HFFc6 (cell line): Measurements from ENCODE around the gene MX1. TPM values are rescaled to one million over a fixed set of nuclear protein-coding genes. Genes with fewer than 3 reads are reported as not detected.

Experiments
- DNase-seq: peaks from one replicate; pipeline ENCODE4 v3.0.0-alpha.2; 2018
- H3K27ac Mint-ChIP-seq: 2 replicates; pipeline ENCODE4 v1.8.0; 2020; ENCODE audit warnings: mild to moderate bottlenecking, mixed read lengths
- H3K27me3 Mint-ChIP-seq: 2 replicates; pipeline ENCODE4 v1.8.0; 2021; ENCODE audit warnings: mild to moderate bottlenecking, moderate library complexity, mixed read lengths; ENCODE audit not compliant: insufficient read depth
- H3K36me3 Mint-ChIP-seq: 2 replicates; pipeline ENCODE4 v1.8.0; 2021; ENCODE audit warnings: low read depth, mixed read lengths
- H3K4me1 Mint-ChIP-seq: 2 replicates; pipeline ENCODE4 v1.8.0; 2020; ENCODE audit warnings: low read depth, mixed read lengths
- H3K4me3 Mint-ChIP-seq: 2 replicates; pipeline ENCODE4 v1.8.0; 2020; ENCODE audit warnings: mild to moderate bottlenecking, moderate library complexity, mixed read lengths
- H3K9me3 Mint-ChIP-seq: 2 replicates; pipeline ENCODE4 v1.8.0; 2020; ENCODE audit warnings: mild to moderate bottlenecking, mixed read lengths
- CTCF ChIP-seq: fragments of 200-600 bp; sonication (generic); IDR thresholded peaks from 2 replicates; pipeline ENCODE4 v1.5.0; 2021; ENCODE audit warnings: antibody characterized with exemption, mild to moderate bottlenecking
- total RNA-seq, 6 experiments: library from RNA; stranded (reverse); fragmentation: NEBNext Ultra II Directional; extraction: Animal tissue kit (Norgen Biotek cat#: 25700); gene quantifications; 2 replicates in 1 of 6; 3 replicates in 5 of 6; pipeline ENCODE4 v1.2.3, GENCODE V29; 2021

The MX1 gene
- total RNA-seq, 6 experiments from 2014 or later, result 0.61 to 1.2 (median 0.85) TPM

- no peaks in the 10 kb centered on the region for H3K36me3 Mint-ChIP-seq
- no peaks in the 10 kb centered on the region for H3K4me1 Mint-ChIP-seq
- H3K27ac Mint-ChIP-seq, result no peak overlapping the region
- H3K4me3 Mint-ChIP-seq, result no peak overlapping the region
- no peak for TF ChIP-seq CTCF
- peaks cover 12% of the 10 kb centered on the region for H3K27me3 Mint-ChIP-seq
- no peaks in the 10 kb centered on the region for H3K9me3 Mint-ChIP-seq
- no peak for DNase-seq
These were observed 64.3 kb downstream of the MX1 start for GRCh38 chr21:41490330-41490729.

GRCh38 chr21:41491412-41491811, 65.4 kb downstream of the MX1 start:
- Mint-ChIP-seq H3K36me3 (no peaks in the 10 kb centered on the region), H3K4me1 (no peaks in the 10 kb centered on the region), H3K4me3 (no peak overlapping the region), H3K9me3 (no peaks in the 10 kb centered on the region), H3K27me3 (peaks cover 12% of the 10 kb centered on the region), H3K27ac (no peak overlapping the region)
- no peak for TF ChIP-seq CTCF
- no peak for DNase-seq

GRCh38 chr21:41494242-41494641, 68.2 kb downstream of the MX1 start:
- Mint-ChIP-seq H3K27ac (no peak overlapping the region), H3K9me3 (no peaks in the 10 kb centered on the region), H3K36me3 (no peaks in the 10 kb centered on the region), H3K4me1 (no peaks in the 10 kb centered on the region), H3K27me3 (peaks cover 8% of the 10 kb centered on the region), H3K4me3 (no peak overlapping the region)
- no peak for DNase-seq
- TF ChIP-seq CTCF, result no peak

GRCh38 chr21:41497008-41497407, 71.0 kb downstream of the MX1 start:
- Mint-ChIP-seq H3K4me1 (no peaks in the 10 kb centered on the region), H3K36me3 (no peaks in the 10 kb centered on the region), H3K27me3 (peaks cover 12% of the 10 kb centered on the region), H3K27ac (no peak overlapping the region), H3K9me3 (no peaks in the 10 kb centered on the region), H3K4me3 (no peak overlapping the region)
- TF ChIP-seq CTCF, result no peak
- no peak for DNase-seq

GRCh38 chr21:41497788-41498187, 71.7 kb downstream of the MX1 start:
- DNase-seq, result no peak
- Mint-ChIP-seq H3K27me3 (peaks cover 14% of the 10 kb centered on the region), H3K36me3 (no peaks in the 10 kb centered on the region), H3K4me1 (no peaks in the 10 kb centered on the region), H3K9me3 (no peaks in the 10 kb centered on the region), H3K4me3 (no peak overlapping the region), H3K27ac (no peak overlapping the region)
- TF ChIP-seq CTCF, result no peak

GRCh38 chr21:41499920-41500319, 73.9 kb downstream of the MX1 start:
- no peak overlapping the region for H3K4me3 Mint-ChIP-seq

More at GRCh38 chr21:41499920-41500319, 73.9 kb downstream of the MX1 start:
- Mint-ChIP-seq H3K36me3 (no peaks in the 10 kb centered on the region), H3K27ac (no peak overlapping the region), H3K9me3 (no peaks in the 10 kb centered on the region), H3K4me1 (no peaks in the 10 kb centered on the region), H3K27me3 (peaks cover 17% of the 10 kb centered on the region)
- no peak for TF ChIP-seq CTCF
- DNase-seq, result no peak
